VCaP (cell line): ENCODE results near the gene SND1.

Source experiments
- H3K27ac ChIP-seq: fragments of 450-650 bp; 2 replicates; pipeline ENCODE4 v1.5.1; 2017
- CTCF ChIP-seq: fragments of 450-650 bp; conservative IDR thresholded peaks from 2 replicates; pipeline ENCODE4 v1.5.1; 2017; ENCODE audit warnings: mild to moderate bottlenecking, moderate library complexity

Gene SND1

GRCh38 chr7:128027485-128027980 lies 375.5 kb downstream of the SND1 start:
- H3K27ac ChIP-seq: no peak overlapping the region
- TF ChIP-seq CTCF: no peak

DNA sequence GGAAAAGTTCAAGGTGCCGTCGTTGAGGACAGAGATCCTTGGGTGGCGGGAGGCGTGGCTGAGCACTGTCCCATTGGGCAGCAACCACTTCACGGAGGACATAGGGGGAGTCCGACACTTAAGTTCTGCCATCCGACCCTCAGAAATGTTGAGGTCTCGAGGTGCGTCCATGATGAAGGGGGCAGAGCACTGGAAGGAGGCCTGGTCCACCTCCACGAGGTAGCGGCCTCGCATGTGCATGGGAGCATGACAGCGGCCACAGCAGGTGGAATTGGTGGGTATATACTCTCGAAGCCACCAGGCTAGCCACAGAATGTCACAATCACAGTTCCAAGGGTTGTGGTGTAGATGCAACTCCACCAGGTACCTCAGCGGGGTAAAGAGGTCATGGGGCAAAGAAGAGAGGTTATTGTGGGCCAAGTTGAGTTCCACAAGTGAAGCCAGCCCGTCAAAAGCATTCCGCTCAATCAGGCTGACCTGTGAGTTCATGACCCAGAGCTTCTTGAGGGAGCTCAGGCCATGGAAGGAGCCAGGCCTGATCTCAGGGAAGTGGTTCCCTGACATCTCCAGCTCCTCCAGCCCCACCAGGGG lies 377.5 kb downstream of the SND1 start:
- no peak for TF ChIP-seq CTCF
- H3K27ac ChIP-seq: no peak overlapping the region

GRCh38 chr7:128030263-128030653 lies 378.3 kb downstream of the SND1 start:
- TF ChIP-seq CTCF: no peak
- no peak overlapping the region for H3K27ac ChIP-seq

DNA sequence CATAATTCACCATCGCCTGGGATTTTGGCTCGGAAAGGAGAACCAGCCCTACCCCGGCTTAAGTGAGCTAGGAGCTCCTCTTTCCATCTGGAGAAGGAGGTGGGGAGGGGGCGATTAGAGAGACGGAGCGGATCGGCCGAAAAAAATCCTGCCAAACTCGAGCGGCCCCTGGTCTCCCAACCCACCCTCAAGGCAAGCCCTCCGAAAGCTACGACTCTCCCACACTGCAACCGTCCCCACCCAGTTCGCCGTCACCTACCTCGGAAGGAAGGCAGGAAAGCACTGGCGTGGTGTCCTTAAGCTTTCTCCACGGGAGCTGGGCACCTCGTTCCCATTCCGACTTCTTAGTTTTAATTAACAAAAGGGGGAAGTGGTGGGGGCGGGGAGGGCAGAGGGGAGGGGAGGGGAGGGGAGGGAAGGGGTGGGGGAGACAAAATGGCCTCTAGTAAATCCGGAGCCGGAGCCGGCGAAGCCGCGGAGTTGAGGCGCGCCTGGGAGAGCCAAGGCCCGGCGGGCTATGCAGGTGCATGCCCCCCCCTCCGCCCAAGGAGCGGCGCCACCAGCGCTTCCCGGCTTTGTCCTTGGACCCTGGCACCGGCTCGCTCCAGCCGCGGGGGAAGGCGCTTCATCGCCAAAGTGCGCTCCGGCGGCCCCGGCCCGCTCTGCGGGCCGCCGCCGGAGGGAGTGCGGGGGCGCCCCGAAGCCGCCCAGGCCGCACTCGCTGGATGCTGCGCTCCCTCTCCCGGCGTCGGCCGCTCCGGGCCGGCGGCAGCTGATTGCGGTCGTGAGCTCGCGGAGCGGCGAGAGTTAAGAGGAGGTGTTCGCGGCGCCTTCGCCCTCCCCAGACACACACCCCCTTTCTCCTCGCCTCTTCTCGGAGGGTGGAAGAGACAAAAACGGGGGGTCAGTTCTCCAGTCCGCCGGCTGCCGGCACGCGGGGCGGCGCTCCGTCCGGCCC lies 378.9 kb downstream of the SND1 start, which contains the start of gene LRRC4:
LRRC4 (minus strand) TSS at position 784 of the 958 bp plus-strand sequence. CDS start 797 bp downstream, outside the sequence.
- peak within 1 kb of the TSS; percentile 34 for H3K27ac ChIP-seq
- no peak; the same call in 1 of the 2 replicates for TF ChIP-seq CTCF

GRCh38 chr7:128031901-128032604 lies 380.1 kb downstream of the SND1 start:
- peak; percentile 12; the same call in 1 of the 2 replicates for TF ChIP-seq CTCF
- peak overlapping the region; percentile 34 for H3K27ac ChIP-seq

- no peak overlapping the region for H3K27ac ChIP-seq
- no peak for TF ChIP-seq CTCF
Measured at GRCh38 chr7:128032605-128033235, 380.7 kb downstream of the SND1 start.
